Activated naive CD4-positive, alpha-beta T cell treated with Interleukin-2 at 50 U/mL for 16 hours (primary cell): ENCODE results near the gene MRPL34.
"Not testable (repeated sequence)": the region's sequence is repeated elsewhere in the genome, so short reads cannot be mapped to it uniquely, and the experiment has no call there.

Experiments used
- DNase-seq: peaks from one replicate; pipeline ENCODE4 v3.0.0-alpha.2; 2020

Gene MRPL34

DNA sequence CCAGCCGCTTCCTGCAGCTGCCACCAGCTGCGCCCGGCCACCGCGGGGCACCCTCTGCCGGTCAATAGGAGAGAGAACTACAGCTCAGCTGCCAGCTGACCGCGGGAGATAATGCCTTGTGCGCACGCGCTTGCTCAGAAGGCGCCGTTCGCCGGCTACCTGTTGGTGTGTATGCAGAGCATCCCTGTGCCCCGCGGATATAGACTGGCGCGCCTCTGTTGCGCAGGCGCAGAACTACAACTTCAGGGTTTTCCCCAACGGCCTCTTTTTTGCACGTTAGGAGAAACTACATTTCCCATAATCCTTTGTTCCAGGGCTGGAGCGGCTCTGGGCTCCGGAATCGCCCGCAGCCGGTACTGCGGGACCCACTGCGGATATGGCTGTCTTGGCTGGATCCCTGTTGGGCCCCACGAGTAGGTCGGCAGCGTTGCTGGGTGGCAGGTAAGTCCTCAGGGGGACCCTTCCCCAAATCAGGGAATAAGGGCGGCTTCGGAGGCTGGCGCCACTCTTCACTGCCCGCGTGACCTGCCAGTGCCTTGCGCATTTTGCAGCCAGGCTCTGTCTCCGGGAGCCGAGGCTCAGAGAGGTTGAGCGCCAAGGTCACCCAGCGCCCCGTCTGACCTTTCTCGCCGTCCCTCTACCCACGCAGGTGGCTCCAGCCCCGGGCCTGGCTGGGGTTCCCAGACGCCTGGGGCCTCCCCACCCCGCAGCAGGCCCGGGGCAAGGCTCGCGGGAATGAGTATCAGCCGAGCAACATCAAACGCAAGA is at the start of gene MRPL34:
MRPL34 (plus strand) TSS at position 356 of the 768 bp plus-strand sequence; CDS start at position 377, 21 bp downstream.
- DNase-seq = peak; percentile 95

DNA sequence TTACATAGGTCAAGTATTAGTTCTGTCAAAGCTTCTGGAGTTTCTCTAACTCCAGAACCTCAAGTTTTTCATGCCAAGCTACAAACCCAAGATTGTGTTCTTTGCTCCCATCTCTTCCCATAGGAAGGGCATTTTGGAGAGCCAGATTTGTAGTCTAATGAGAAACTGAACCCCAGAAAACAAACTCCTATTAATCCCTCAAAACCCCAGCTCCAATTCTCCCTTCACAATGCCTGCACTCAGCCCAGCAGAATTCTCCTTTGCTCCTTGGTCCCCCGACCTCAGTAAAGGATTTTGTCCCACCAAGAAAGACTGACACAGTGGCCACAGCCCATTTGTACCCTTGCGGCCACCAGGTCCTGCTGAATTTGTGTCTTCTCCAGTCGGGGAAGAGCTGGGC is 49.5 kb upstream of the MRPL34 start:
- no peak for DNase-seq

GRCh38 chr19:17259118-17259780 is 46.4 kb upstream of the MRPL34 start:
- no peak for DNase-seq

GRCh38 chr19:17259934-17260333 is 45.7 kb upstream of the MRPL34 start:
- DNase-seq = no peak

DNA sequence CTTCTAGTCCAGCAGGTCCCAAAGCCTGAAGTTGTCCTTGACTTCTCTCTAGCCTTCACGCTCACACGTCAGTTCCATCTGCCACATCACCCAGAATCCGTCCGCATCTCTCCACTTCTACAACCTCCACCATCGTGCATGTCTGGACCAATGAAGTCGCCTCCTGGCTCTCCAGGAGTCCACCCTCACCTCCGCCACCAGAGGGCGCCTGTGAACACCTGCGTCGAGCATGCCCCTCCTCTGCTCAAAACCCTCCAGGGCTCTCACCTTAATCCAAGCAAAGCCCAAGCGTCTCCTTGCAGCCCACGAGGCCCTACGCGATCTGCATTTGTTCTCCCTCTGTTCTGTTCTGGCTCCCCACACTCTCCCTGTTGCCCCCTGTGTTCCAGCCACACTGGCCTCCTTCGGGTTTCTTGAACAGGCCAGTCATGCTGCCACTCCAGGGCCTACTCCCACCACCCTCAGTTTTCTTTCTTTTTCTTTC is 44.8 kb upstream of the MRPL34 start:
- DNase-seq = peak; percentile 91

DNA sequence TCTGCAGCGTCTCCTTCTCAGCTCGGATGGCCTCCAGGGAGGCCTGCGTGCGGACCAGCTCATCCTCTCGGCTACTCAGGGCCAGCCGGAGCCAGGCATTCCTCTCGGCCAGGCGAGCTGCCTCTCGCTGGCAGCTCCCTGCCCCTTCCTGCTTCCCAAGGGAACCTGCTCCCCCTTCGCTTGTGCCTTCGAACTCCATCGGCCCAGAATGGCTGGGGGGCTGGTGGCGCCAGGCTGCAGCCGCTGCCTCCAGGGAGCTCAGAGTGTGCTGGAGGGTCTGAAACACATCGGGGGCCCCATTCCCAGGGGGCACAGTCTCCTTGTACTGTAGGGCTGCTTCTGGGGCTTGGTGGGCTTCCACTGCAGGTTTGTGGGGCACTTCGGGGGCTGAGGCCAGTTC is 43.1 kb upstream of the MRPL34 start:
- DNase-seq = no peak

GRCh38 chr19:17263712-17264640 is 41.7 kb upstream of the MRPL34 start:
- no peak for DNase-seq

DNA sequence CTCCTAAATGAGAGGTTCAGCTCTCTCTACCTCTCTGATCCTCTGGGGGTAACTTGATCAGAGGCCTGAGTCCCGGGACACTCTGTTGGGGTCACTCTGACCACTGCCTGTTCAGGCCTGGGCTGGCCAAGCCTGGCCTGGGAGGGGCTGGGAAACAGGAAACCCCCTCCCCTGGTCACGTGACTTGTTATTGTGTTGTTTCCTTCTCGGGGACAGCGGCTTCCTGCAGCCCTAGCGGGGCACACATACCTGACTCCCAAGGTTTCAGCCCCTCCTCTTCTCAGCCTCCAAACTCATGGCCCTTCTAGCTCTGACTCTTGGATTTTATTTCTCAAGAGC is 41.1 kb upstream of the MRPL34 start, which contains the start of gene USHBP1:
USHBP1 (minus strand) TSS at position 105 of the 339 bp plus-strand sequence. CDS start 446 bp downstream, outside the sequence.
- no peak for DNase-seq

GRCh38 chr19:17266026-17266425 is 39.6 kb upstream of the MRPL34 start:
- DNase-seq = no peak

DNA sequence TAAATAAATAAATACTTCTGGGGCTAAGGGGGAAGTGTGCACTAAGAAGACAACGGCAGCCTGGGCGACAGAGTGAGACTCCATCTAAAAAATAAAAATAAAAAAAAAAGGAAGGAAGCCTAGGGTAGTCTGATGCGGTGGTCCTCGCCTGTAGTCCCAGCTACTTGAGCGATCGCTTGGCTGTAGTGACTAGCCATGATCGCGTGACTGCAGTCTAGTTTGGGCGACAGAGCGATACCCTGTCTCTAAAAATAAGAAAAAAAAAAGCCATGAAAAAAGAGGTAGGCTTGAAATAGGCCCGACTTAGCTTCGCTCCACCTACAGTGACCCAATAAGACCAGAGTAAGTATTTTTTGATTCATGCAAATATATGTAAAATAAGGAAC is 39.1 kb upstream of the MRPL34 start:
- DNase-seq = no peak

GRCh38 chr19:17266975-17267788 is 38.5 kb upstream of the MRPL34 start, which contains the start of gene BABAM1:
Gene BABAM1, plus strand, starts transcription at chr19:17267443. Its CDS starts 1,364 bp downstream, at chr19:17268807.
- peak; percentile 95 for DNase-seq

DNA sequence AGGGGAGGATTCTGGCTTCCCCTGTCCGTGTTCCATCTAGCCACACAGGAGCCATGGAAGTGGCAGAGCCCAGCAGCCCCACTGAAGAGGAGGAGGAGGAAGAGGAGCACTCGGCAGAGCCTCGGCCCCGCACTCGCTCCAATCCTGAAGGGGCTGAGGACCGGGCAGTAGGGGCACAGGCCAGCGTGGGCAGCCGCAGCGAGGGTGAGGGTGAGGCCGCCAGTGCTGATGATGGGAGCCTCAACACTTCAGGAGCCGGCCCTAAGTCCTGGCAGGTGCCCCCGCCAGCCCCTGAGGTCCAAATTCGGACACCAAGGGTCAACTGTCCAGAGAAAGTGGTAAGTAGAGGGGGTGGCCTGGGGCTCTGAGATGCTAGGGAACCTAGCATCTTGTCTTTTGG is 36.9 kb upstream of the MRPL34 start:
- DNase-seq = no peak

- not testable (repeated sequence) for DNase-seq
Observed at GRCh38 chr19:17274892-17275291, 30.8 kb upstream of the MRPL34 start.

DNA sequence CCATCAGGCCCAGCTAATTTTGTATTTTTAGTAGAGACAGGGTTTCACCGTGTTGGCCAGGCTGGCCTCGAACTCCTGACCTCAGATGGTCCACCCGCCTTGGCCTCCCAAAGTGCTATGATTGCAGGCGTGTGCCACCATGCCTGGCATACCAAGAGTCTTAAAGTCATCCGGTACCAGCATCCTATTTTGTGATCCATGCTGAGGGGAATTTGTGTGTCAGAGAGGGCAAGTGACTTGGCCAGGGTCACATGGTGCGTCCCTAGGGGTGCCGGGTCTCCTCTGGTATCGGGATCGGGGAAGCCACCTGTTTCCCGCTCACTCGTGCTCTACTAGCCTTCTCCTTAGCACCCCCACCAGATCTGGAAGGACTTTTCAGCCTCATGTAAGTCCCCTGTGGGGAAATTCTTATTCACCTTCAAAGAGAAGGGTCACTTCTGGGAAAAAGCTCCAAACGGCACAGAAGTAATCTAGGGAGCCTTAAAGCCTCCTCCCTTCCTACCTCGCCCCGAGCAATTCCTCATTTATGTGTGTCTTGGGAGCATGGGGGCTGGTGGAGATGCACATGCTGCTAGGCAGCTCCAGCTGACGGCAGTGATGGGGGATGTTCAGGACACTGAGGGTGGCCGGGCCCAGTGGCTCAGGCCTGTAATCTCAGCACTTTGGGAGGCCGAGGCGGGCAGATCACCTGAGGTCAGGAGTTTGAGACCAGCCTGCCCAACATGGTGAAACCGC is 30.1 kb upstream of the MRPL34 start:
- no peak for DNase-seq

DNA sequence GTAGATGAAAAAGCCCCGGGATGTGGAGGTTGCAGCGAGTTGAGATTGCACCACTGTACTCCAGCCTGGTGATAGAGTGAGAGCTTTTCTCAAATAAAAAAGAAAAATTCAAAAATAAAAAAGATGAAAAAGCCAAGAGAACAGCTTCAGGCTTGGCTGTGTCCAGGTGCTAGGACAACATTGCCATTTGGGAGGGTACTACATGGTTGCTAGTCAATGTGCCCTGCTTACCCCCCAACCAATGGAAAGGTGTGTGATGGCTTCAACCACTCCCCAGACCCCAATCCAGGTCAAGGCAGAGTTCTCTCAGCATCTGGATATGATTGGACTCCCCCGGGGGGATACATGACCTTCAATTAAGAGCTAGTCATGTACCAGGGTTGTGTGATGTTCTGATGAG is 26.2 kb upstream of the MRPL34 start:
- no peak for DNase-seq

DNA sequence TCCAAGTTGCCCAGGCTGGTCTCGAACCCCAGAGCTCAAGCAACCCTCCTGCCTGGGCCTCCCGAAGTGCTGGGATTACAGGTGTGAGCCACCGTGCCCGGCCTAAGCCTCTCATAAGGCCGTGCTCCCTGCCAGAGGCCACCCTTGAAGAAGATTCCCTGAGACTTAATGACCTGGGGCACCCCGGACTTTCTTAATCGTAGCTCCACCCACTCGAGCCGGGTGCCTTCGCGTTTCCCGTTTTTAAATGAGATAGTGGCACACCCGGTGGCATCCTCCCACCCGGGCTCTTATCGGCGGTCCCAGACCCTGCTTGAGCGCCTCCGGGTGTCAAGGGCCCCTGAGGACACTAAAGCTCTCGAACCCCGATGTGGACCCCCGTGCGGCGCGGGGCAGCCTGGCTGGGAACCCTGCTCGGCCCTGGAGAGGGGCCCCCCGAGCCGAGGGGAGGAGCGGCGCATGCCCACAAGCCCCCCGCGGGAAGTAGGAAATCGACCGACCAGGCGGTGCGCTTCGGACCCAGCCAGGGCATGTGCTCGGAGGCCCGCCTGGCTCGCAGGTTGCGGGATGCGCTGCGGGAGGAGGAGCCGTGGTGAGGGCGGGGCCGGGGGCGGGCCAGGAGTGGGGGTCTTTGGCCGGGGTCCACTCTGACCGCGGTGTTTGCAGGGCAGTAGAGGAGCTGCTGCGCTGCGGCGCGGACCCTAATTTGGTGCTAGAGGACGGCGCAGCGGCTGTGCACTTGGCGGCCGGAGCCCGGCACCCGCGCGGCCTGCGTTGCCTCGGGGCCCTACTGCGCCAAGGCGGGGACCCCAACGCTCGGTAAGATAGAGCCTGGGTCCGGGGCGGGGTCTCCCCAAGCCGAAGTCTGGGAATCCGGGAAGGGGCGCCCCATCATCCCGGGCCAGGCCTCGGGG is 24.0 kb upstream of the MRPL34 start, which contains the start of gene ANKLE1:
ANKLE1 (plus strand) TSS at position 511 of the 914 bp plus-strand sequence; CDS start at position 531, 20 bp downstream.
- peak; percentile 66 for DNase-seq

DNA sequence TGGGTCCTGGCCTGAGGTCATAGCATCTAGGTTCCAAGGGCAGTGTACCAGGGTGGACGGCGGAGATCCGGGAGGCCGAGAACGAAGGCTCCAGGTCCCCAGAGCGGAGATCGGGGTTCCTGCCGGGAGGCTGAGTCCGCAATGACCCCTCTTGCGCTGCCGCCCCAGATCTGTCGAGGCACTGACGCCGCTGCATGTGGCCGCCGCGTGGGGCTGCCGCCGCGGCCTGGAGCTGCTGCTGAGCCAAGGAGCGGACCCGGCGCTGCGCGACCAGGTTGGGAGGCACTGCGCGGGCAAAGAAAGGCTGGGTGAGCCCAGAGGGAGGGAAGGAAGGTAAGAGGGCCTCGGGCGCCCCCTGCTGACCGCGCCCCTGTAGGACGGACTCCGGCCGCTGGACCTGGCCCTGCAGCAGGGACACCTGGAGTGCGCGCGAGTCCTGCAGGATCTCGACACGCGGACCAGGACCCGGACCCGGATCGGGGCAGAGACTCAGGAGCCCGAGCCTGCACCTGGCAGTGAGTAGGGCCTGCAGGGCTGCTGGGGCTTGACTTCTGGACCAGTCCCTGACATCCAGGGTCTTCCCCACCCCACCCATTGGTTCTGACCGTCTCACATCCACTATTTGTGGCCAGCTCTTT is 23.1 kb upstream of the MRPL34 start:
- DNase-seq = peak; percentile 84

GRCh38 chr19:17283504-17283996 is 22.1 kb upstream of the MRPL34 start:
- DNase-seq = no peak

DNA sequence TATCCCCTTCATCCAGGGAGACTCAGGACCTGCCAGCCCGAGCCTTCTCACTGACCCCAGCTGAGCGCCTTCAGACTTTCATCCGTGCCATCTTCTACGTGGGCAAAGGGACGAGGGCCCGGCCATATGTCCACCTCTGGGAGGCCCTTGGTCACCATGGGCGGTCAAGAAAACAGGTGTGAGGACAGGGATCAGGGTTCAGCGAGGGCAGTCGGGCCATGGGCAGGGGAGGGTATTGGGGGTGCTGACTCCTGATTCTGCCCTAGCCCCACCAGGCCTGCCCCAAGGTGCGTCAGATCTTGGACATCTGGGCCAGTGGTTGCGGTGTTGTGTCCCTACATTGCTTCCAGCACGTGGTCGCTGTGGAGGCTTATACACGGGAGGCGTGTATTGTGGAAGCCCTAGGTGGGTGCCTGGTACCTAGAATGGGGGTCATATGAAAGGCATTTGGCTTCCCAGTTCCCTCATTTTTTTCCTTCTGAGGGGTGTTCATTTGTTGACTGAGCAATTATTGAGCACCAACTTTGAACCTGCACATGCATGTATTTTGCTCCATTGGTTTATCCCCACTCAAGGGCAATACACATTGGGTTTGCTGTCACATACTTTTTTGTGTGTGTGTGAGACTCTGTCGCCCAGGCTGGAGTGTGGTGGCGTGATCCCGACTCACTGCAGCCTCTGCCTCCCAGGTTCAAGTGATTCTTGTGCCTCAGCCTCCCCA is 20.1 kb upstream of the MRPL34 start:
- no peak for DNase-seq
